Tibial artery (tissue), 4 donors: ENCODE measurements around the gene SIPA1L3.

ENCODE experiments used
- DNase-seq, 2 donors: peaks; one replicate each; pipeline ENCODE4 v3.0.0-alpha.2; 2019
- H3K27ac ChIP-seq, 2 donors: fragments of 200-600 bp; sonication (generic) in 1 of 2; 1 replicate in 1 of 2; 2 replicates in 1 of 2; pipeline ENCODE4 v1.5.1; 2018 to 2019; ENCODE audit warnings: mild to moderate bottlenecking in 1 of 2
- H3K27me3 ChIP-seq, 2 donors: fragments of 200-600 bp; sonication (generic) in 1 of 2; one replicate each; pipeline versions ENCODE4 v1.5.1 to v1.6.0; 2016 to 2019
- H3K36me3 ChIP-seq, 3 donors: fragments of 200-600 bp; sonication (generic) in 2 of 3; one replicate each; pipeline ENCODE4 v1.5.1; 2016 to 2019; ENCODE audit warnings: mild to moderate bottlenecking in 2 of 3
- H3K4me1 ChIP-seq, 4 donors: fragments of 200-600 bp; sonication (generic) in 2 of 4; 1 replicate in 3 of 4; 2 replicates in 1 of 4; pipeline ENCODE4 v1.5.1; 2016 to 2019
- H3K4me3 ChIP-seq, 2 donors: fragments of 200-600 bp; sonication (generic) in 1 of 2; 1 replicate in 1 of 2; 2 replicates in 1 of 2; pipeline ENCODE4 v1.5.1; 2018 to 2019; ENCODE audit warnings: mild to moderate bottlenecking in 2 of 2
- H3K9me3 ChIP-seq, 3 donors: fragments of 200-600 bp; sonication (generic) in 1 of 3; one replicate each; pipeline ENCODE4 v1.5.1; 2016 to 2019
- intact Hi-C: fragments of 100-400 bp; cut with DNase I; formaldehyde crosslinking; loops from one replicate; pipeline ENCODE4 v1.15.0; 2023; ENCODE audit warnings: low total_unique reads
- TF ChIP-seq, protein P1 (sequence below), 2 experiments: fragments of 200-600 bp in 1 of 2; fragments of 450-650 bp in 1 of 2; IDR thresholded peaks; one replicate each; pipeline ENCODE4 v1.5.1; 2017 to 2019; ENCODE audit warnings: antibody characterized with exemption in 2 of 2, mild to moderate bottlenecking in 1 of 2, moderate library complexity in 1 of 2

Gene SIPA1L3

DNA sequence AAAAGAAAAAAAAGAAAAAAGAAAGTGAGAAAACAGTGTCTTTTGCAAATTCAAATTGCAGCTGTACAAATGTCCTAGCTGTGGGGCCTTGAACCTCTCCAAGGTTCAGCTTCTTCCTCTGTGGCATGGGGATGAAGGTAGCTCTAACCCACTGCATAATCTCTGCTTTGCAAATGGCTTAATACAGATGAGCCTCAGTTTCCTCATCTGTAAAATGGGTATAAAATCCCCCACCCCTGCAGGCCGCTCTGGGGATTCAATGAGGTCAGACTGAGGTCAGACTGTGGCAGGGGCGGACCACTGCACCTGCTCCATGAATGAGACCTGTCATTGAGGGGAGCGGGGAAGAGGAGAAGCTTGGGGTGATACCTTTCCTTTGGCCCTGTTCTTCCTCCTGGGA is 311.2 kb downstream of the SIPA1L3 start:
- TF ChIP-seq, protein P1, sequence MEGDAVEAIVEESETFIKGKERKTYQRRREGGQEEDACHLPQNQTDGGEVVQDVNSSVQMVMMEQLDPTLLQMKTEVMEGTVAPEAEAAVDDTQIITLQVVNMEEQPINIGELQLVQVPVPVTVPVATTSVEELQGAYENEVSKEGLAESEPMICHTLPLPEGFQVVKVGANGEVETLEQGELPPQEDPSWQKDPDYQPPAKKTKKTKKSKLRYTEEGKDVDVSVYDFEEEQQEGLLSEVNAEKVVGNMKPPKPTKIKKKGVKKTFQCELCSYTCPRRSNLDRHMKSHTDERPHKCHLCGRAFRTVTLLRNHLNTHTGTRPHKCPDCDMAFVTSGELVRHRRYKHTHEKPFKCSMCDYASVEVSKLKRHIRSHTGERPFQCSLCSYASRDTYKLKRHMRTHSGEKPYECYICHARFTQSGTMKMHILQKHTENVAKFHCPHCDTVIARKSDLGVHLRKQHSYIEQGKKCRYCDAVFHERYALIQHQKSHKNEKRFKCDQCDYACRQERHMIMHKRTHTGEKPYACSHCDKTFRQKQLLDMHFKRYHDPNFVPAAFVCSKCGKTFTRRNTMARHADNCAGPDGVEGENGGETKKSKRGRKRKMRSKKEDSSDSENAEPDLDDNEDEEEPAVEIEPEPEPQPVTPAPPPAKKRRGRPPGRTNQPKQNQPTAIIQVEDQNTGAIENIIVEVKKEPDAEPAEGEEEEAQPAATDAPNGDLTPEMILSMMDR (IDR thresholded peaks at IDR 0.05), result no peak
- no peaks in the 10 kb centered on the region for H3K36me3 ChIP-seq
- peaks cover 0 to 53% of the 10 kb centered on the region in 2 donors for H3K27me3 ChIP-seq
- H3K4me1 ChIP-seq, result no peaks in the 10 kb centered on the region
- intact Hi-C loops, result no loop called here
- H3K9me3 ChIP-seq, result no peaks in the 10 kb centered on the region
- DNase-seq, result no peak
- no peak overlapping the region for H3K4me3 ChIP-seq
- no peak overlapping the region for H3K27ac ChIP-seq

DNA sequence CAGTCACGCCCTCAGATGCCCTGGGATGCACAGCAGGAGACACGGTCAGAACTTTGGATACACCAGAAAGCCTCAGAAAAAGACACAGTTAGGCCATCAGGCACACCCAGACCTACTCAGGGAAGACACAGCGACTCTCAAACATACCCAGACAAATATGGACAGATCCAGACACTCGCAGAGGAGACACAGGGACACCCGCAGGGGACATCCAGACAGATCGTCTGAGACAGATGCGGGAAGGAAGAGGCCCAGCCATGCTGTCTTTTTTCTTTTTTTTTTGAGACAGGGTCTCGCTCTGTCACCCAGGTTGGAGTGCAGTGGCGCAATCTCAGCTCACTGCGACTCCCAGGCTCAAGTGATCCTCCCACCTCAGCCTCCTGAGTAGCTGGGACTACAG is 312.2 kb downstream of the SIPA1L3 start:
- Histone ChIP-seq H3K27me3 (peaks cover 0 to 53% of the 10 kb centered on the region in 2 donors), H3K4me3 (no peak overlapping the region), H3K4me1 (peaks cover 0 to 8% (median 6%) of the 10 kb centered on the region in 4 donors), H3K27ac (no peak overlapping the region), H3K36me3 (no peaks in the 10 kb centered on the region), H3K9me3 (no peaks in the 10 kb centered on the region)
- TF ChIP-seq, protein P1 (IDR thresholded peaks at IDR 0.05), result no peak
- no peak for DNase-seq
- intact Hi-C loops, result no loop called here

- H3K27me3 ChIP-seq, result peaks cover 0 to 67% of the 10 kb centered on the region in 2 donors
- no peaks in the 10 kb centered on the region for H3K9me3 ChIP-seq
- TF ChIP-seq, protein P1 (IDR thresholded peaks at IDR 0.05), result no peak
- intact Hi-C loops, result loop anchor here (10.0 kb wide), 1 partner anchor 317 kb away; the partner anchor contains the start of genes SIPA1L3 and WDR87
- H3K36me3 ChIP-seq, result no peaks in the 10 kb centered on the region
- peaks cover 0 to 8% (median 7%) of the 10 kb centered on the region in 4 donors for H3K4me1 ChIP-seq
- H3K4me3 ChIP-seq, result no peak overlapping the region
- no peak for DNase-seq
- H3K27ac ChIP-seq, result no peak overlapping the region
These were observed 314.4 kb downstream of the SIPA1L3 start for GRCh38 chr19:38221421-38221820.

DNA sequence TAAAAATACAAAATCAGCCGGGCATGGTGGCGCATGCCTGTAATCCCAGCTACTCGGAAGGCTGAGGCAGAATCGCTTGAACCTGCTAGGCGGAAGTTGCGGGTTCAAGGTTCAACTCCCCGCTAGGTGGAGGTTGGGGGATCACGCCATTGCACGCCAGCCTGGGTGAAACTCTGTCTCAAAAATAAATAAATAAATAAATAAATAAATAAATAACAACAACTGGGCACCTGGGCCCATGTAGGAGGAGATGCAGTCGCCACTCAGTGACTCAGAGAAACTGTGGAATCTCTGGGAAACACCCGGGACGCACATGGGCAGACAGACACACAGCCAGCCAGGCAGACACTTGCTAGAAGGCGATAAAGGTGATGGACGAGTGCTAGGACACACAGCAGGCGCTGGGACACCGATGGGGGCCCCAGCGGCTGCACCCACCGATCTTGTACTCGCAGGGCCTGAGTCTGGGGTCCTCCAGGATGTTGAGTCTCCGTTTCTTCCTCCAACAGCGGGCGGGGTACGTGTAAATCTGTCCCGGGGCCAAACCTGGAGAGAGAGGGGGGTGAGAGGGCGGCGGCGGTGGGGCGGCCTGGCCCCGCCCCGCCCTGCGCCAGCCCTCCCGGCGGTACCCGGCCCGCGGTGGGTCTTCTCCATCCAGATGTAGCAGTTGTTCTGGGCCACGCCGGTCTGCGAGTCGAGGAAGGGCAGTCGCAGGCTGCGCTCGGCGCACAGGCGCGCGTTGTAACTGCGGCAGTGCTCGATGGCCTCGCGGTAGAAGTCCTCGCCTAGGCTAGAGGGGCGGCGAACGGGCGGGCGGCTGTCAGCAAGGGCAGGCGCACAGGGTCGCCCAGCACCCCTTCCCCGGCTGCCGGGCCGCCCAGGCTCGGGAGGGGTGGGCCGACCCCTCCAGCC is 315.2 kb downstream of the SIPA1L3 start:
- Histone ChIP-seq H3K36me3 (no peaks in the 10 kb centered on the region), H3K4me3 (no peak overlapping the region), H3K27ac (no peak overlapping the region), H3K4me1 (peaks cover 0 to 8% (median 7%) of the 10 kb centered on the region in 4 donors), H3K27me3 (peaks cover 0 to 69% of the 10 kb centered on the region in 2 donors), H3K9me3 (no peaks in the 10 kb centered on the region)
- TF ChIP-seq, protein P1 (IDR thresholded peaks at IDR 0.05), result no peak
- no peak for DNase-seq
- intact Hi-C loops, result loop anchor here (10.0 kb wide), 1 partner anchor 317 kb away; the partner anchor contains the start of genes SIPA1L3 and WDR87

DNA sequence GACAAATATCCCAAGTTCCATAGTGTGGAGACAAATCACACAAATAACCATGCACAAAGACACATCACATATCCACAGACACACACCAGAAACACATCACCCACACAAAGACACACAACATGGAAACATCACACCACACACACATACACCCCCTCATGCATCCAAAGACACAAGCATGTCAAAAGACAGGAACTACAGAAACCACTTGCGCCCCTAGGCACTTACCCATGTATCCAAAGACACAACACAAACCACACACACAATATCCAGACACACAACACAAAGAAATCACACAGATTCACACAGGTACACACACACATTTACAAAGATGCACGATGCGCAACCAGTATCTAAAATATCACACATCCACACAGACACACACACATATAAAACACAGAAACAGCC is 316.1 kb downstream of the SIPA1L3 start:
- Histone ChIP-seq H3K27ac (no peak overlapping the region), H3K36me3 (no peaks in the 10 kb centered on the region)
- DNase-seq, result no peak

More for the DNA sequence above, 316.1 kb downstream of the SIPA1L3 start:
- H3K4me1 ChIP-seq, result peaks cover 0 to 15% (median 10%) of the 10 kb centered on the region in 4 donors
- intact Hi-C loops, result loop anchor here (10.0 kb wide), 1 partner anchor 318 kb away; the partner anchor contains the start of genes SIPA1L3 and WDR87
- H3K4me3 ChIP-seq, result no peak overlapping the region
- TF ChIP-seq, protein P1 (IDR thresholded peaks at IDR 0.05), result no peak
- H3K27me3 ChIP-seq, result peaks cover 0 to 72% of the 10 kb centered on the region in 2 donors
- H3K9me3 ChIP-seq, result no peaks in the 10 kb centered on the region
